ENCODE data around the gene APOL3.
A peak's percentile ranks its signal among the peaks of the same experiment; 100 is the strongest.
"Not testable (repeated sequence)": the region's sequence is repeated elsewhere in the genome, so short reads cannot be mapped to it uniquely, and the experiment has no call there.

Gene APOL3

DNA sequence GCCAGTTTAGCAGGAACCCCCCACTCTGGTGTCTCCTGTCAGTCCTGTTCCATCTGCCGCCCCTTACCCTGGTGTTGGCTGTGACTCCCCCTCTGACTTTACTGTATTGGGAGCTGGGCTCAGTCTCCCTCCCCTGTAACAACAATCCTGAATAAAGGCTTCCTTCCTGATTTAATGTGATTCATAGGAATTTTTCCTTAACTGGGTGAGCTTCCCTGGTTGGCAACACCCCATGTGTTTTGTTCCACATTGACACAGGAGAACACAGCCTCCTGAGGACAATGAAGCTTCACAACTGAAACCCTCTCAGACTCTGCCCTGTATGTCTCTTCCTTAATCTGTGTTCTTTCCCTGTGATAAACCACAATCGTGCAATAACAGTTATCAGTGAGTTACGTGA lies 32.6 kb upstream of the APOL3 start:
- DNase-seq, result no peak

DNA sequence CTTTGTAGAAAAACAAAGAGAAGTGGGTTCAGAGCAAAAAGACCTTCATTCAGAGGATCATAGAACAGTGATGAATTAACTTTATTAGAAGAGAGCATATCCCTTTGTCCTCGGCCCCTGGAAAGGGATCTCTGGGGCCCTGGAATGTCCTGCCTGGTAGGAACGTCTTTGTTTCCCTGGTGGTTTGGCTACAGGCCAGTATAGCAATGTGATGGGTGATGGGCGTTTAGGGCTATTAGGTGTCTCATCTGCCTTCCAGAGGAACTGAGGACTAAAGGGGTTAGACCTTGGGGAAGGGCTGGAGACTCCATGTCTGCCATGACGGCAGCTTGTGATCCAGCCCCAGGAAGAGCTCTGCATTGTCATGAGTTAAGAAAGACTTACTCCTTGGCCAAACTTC lies 32.0 kb upstream of the APOL3 start:
- DNase-seq, result no peak

DNA sequence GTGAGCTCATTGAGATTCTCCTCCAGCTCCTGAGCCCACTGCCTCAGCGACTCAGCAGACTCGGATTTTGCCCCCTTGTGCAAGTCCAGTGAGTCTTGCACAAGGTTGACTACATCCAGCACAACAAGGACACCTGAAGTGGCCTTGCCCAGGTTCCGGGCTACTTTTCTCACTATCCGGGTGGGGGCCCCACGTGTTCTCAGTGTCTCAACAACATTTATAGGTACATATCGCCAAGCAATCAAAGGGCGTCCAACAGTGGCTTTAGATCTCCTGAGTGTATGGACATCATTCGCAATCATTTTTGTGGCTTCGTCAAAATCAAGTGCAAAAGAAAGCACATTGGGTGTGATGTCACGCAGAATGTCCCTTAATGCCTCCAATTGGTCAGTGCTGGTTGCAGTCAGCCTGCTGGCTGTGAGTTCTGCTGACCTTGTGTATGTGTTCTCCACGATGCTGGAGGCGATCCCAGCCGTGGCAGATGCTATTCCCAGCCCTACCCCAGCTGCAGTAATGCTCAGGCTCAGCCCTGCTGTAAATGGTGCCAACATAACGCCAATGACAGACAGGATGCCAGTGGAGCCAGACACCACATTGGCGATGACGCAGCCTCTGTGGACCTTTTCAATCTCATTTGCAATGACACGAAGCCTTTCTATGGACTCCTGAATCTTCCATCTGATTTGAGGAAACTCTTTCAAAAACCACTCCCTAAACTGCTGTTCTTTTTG lies 30.7 kb upstream of the APOL3 start:
- DNase-seq, result peak in 41 of 51 donors; percentile 13 to 91 (median 75)

DNA sequence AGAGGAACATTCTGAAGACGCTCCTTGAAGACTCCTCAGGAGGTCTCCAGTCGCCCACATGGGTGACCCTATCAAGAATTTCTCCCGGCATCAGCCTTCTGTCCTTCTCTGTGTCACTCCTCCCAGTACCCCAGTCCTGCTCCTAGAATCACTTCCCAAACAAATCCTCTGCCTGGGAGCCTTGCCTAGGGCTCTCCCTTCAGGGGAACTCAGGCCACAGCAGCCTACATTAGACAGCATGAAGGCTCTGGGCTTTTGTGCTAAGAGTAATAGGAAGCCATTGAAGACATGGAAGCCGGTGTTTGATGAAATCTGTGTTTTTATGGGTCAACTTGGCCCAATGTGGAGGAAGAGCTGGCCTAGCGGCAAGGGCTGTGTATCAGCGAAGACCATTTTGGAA lies 27.3 kb upstream of the APOL3 start:
- not testable (repeated sequence) for DNase-seq

DNA sequence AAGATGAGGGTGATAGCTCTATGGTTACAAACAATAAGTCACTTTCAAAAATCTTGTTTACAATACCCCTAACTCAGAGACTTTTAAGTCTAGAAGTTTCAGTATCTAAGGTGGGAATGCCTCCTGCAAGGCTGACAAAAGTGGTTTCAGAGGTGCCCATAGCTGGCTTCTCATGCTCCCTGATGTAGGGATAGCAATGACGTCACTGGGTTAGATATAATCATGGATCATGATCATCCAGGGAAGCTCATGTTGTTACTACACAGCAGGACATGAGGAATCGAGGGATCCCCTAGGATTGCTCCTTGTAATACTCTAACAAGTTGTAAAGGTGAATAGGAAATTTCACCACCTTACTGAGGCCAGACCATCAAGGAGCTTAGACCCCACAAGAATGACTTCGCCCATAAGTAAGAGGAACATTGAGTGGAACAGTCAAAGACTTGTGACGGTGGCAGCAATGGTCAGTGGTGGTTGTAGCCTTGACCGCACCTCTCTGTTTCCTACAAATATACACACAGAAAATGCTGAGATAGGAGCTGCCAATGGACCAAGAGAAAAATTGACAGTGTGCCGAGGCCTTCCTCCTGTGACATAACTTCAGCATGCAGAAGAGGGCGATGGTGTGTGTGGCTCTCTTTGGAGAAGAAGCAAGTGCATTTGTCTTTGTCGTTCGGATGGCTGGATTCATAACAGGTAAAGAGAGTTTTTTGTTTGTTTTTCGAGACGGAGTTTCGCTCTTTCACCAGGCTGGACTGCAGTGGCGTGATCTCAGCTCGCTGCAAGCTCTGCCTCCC lies 25.5 kb upstream of the APOL3 start:
- DNase-seq, result no peak

DNA sequence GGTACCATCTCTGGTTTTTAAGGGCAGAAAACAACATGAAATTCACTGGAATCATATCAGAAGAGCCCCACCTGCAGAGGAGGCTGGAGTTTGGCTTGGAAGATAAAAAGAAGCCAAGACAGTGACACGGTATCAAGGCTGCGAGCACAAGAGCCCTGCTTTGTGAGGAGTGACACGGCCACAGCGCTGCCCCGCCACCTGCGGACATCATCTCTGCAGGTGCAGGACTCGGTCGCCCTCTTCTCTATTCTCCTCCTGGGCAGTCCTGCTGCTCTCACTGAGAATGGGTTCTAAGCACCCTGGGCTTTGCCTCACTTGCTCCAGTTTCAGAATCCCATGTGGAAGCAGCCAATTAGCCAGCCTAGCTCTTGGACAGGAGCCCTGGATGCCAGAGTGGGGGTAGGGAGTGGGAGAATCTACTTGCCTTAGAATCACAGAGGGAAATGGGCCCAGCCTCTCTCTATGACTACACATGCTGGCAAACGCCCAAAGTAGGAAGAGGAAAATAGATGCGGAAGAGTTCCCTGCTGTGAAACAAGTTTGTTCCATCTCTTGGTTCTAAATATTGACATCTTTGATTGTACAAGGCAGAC lies 24.0 kb upstream of the APOL3 start:
- peak in 20 of 51 donors; percentile 13 to 77 (median 36) for DNase-seq

DNA sequence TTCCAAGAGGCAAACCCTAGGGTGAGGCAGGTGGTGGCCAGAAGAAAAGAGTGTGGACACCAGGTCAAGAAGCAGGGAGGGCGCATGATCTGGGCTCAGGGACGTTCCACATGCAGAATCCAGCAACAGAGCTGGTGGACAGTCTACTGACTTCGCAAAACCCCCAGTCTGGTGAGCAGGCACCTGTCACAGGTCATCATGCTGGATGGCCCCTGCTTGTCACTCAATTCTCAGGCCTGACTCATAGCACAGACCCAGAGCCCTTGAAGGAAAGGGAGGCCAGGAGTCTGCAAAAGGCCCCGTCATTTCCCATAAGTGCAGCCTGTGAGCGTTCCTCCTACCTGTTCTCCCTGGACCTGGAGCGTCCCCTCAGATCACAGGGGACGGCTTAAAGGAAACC lies 22.9 kb upstream of the APOL3 start:
- DNase-seq, result no peak

DNA sequence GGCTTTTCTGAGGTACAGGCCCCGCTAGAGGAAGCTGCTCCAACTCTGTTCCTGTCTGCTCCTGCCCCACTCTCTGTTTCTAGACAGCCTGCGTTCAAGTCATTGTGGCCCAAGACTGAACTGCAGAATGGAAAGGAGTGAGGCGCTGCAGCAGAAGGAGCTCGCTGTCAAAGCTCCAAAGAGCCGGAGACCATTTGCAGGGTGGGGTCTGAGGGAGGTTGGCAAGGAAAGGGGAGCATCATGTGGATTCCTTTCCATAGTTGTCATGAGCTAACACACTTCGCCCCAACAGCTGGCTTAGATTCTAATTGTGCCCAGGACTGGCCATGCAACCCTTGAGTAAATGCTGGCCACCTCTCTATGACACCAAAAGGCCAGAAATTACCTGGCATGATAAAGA lies 22.3 kb upstream of the APOL3 start:
- DNase-seq, result no peak

DNA sequence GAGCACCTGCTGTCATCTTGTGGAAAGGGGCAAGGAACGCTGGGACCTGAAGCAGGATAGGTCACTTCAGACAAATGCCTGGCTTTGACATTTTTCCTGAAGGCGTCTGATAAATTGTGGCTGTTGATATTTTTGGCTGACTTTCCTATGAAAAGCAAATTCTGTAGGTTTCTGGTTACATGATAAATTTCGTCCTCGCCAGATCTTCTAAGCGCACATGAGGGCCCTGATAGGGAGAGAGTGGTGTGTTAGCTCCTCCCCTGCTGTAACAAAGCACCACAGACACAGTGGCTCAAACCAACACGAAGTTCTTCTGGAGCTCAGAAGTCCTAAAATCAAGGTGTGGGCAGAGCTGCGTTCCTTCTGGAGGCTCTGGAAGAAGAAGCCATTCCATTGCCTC lies 21.5 kb upstream of the APOL3 start:
- no peak for DNase-seq

DNA sequence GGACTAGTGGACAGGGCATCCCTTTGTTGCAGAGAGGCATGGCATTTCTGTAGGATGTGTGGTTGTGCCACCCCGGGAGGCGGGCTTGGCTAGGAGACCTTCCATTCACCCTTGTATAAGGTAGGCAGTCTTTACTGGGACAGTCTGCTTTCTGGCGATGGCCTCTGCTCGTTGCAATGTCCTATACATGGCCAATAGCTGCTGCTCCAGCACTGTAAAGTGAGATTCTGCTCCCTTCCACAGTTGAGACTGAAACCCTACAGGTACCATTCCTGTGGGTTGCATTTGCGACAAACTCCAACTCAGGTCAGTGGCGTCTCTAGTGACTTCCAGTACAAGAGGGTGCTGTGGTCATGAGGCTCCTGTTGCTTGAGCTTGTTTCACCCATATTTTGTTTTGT lies 20.4 kb upstream of the APOL3 start:
- DNase-seq, result no peak

DNA sequence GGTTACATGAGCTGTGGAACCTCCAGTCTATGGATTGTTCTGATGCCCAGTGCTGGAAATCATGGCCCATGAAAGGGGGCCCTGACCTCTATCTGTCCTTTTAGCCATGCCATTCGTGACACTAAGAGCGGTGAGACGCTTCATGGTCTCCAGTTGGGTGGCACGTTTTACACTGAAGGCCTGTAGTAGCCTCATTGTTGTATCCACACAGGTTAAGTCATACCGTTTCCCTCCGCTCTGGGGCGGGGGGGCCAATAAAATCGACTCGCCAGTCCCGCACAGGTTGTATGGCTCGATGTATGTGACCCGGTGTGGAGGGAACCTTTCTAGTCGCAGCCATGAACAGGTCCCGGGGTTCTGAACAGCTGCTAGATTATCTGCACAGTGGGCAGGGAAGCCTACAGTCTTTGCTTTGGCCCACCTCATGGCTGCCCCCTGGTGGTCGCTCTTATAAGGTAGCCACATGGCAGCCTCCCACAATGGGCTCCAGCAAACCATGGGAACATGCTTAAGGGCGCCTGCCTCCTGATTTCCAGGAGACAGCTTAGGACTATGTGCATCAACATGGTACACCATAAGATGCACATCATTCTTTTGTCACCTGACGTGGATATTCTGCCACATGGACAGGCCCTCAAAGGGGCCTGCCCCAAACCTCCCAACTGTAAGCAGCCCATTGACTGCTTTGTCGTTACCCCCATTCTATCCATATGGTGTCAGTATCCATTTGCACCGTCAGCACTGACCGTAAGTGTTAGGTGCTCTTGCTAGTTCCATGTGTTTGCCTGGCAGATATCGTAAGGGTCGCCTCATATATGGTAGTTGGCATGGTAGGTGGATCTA lies 19.7 kb upstream of the APOL3 start:
- DNase-seq, result peak in 40 of 51 donors; percentile 12 to 87 (median 62)

DNA sequence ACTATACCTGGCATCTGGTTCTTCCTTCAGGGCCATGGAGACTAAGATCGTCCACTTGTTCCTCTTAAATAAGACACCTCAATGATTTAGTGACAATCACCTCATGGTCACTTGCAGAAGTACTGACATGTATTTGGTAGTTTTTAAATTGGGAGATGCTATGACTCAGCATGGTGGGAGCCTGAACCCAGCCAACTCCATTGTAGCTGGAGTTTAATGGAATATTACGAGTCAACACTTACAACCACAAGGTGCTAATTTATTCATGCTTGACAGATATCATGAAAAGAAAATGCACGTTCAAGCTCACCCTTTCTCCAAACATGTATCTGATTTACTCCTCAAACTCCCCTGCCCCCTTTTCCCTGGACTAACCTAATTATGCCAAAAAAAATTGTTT lies 16.6 kb upstream of the APOL3 start:
- no peak for DNase-seq

DNA sequence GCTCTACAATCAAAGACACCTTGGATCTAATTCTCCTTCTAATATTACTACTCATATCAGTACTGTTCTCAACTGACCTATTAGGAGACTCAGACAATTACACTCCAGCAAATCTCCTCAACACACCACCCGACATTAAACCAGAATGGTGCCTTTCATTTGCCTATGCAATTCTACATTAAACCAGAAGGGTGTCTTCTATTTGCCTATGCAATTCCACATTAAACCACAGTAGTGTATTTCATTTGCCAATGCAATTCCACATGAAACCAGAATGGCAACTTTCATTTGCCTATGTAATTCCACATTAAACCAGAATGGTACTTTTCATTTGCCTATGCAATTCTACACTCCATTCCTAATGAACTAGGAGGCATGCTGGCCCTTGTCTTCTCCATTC lies 15.3 kb upstream of the APOL3 start:
- DNase-seq, result no peak

DNA sequence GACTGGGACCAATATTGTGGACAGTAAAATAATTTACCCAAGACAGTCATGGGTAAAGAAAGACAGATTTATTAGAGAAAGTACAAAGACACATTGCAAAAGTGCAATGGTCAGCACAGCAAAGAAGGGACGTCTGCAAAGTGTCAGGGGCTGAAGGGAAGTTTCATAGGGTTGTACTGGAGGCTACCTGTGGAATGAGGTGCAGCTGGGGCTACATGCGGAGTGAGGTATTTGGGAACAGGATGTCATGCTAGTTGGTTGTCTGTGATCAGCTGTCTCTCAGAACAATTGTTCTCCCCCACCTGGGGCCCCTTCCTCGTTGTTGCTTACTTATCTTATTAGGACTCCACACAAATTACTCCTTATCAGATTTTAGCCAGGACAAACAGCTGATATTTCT lies 11.4 kb upstream of the APOL3 start:
- DNase-seq, result no peak

DNA sequence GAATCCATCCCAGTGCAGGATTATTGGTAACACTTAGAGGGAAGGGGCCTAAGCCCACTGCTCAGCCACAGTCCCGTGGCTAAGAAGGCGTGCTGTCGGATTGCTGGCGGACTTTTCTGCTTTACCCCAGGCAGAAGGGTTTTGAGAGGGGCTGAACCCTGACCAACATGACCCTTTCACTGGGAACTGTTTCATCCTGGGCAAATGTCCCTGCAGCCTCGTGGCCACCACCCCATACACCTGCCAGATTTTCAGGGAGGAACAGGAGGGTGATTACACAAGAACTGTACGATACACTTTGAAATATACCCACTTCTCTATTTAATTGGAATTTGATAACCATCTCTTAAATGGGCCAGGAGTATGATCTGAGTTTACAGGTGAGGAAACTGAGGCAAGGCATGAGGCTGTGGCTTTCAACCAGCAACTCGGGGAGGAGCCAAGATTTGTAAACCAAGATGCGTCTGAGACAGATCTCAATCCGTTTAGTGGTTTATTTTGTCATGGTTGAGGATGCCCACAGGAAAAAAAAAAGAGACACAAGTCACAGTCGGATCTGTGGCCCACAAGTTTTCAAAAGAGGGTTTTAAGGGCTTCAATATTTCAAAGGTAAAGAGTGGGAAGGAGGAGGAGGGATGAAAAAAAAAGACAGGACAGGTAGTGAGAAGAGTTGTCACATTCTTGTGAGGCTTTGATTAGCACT lies 6.1 kb upstream of the APOL3 start:
- no peak for DNase-seq

DNA sequence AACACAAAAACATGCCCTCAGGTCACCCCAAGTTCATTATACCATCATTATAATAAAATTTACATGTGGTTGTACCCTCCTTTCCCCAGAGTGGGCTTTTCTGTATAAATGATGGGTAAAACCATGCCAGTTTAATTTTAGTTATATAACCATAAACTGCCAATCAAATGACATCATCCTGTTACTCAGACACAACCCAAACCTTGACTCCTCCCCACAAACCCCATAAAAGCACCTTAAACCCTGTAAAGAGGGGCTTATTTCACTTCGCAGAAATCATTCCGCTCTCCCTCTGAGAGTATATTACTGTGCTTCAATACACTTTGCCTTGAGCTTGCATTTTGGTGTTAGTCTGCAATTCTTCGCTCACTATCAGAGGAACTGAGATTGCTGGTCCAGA lies 5.5 kb upstream of the APOL3 start:
- DNase-seq, result no peak

DNA sequence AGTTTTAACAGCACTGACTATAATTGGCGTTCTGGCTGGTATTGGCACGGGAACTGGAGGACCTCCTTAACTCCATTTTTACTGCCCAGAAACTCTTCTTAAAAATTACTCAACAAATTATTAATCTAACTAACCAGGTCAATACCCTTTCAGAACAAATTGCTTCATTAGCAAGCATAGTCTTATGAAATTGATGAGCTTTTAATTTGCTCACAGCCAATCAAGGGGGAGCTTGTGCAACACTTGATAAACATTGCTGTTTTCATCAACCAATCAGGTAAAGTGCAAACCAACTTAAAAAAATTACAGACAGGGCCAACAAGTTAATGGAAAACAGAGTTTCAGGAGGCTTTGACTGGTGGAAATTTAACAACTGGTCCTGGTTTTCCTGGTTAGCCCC lies 4.6 kb upstream of the APOL3 start:
- no peak for DNase-seq

DNA sequence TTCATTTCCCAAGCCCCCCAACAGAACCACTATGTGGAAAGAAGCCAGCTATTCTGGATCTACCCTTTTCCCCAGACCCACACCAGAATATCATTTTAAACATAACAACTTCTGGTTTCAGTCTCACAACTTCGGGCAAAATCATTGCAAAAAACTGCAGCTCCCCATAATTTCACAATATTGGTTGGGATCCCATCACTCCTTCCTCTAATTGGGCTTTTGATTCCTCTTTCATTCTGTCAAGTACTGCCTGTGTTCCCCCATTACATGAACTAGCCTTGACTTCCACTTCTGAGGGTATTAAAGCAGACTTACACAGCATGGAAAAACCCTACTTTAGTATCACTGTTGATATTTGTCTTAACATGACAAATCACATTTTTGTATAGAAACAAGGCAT lies 4.1 kb upstream of the APOL3 start:
- DNase-seq, result no peak

DNA sequence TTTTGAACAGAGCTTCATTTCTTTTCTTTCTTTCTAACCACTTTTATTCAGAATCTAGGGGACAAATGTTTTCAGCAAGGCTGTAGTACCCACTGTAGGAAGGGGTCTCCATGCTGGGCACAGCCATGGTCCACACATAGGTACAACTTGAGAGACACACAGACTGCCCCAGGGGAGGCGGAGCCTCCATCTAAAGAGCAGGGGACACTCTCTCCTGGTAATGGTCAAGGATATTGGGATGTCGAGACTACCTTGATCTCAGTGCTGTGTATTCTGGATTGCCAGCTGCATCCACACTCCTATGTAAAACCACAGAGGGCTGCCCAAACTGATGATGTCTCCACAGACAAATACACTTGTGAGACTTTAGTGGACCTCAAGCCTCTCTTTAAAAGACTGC lies 2.9 kb upstream of the APOL3 start:
- DNase-seq, result no peak

DNA sequence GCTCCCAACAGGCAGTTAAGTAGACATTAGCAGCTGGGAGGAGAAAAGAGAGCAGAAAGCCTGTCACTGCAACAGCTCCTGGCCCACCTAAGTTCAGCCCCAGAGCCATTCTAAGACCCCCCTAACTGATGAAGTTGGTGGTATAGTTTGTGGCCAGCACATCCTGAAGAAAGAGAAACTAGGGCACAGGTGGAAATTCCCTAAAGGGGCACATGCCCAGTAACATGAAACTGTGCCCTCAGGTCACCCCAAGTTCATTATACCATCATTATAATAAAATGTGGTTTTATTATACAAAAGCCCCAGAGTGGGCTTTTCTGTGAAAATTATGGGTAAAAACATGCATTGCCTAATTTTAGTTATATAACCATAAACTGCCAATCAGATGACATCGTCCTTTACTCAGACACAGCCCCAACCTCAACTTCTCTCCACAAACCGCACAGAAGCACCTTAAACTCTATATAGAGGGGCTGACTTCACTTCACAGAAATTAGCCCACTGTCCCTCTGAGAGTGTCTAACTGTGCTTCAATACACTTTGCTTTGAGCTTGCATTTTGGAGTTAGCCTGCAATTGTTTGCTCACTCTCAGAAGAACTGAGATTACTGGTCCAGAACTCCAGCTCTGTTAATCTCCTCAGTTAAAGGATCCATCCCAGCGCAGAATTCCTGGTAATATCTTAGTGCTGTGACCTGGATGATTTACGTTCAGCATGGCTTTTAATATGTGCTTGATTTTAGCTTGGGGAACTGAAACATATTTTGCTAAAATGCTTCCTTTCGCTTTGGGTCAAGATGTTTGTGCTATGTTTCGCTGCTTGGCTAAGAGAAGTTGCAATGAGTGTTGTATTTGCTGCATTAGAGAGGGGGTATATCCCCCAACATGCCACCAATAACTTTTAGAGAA lies 1.8 kb upstream of the APOL3 start:
- no peak for DNase-seq

Data from hypothalamus (tissue), 51 donors.